ENCODE data around the gene FGR. TPM values are rescaled to one million over a fixed set of nuclear protein-coding genes. Genes with fewer than 3 reads are reported as not detected.

The FGR gene
- polyA plus RNA-seq, 1 of the 3 experiments (the other 2 are of a cell fraction): not detected

- no peaks in the 10 kb centered on the region for H3F3A ChIP-seq (replicated peaks; ENCODE audit: insufficient read depth)
- H3K4me3 ChIP-seq (ENCODE audit: low read depth in 2 of 2, low read length in 1 of 2): no peak overlapping the region
- no peak overlapping the region for H3K9ac ChIP-seq
- no peaks in the 10 kb centered on the region for H3K27me3 ChIP-seq (ENCODE audit: insufficient read depth)
- H3K9me3 ChIP-seq: no peaks in the 10 kb centered on the region
- no peaks in the 10 kb centered on the region for H4K20me1 ChIP-seq (ENCODE audit: insufficient read depth)
- no peaks in the 10 kb centered on the region for H3K79me2 ChIP-seq (ENCODE audit: insufficient read depth)
- no peak for DNase-seq
- ChIA-PET CTCF (interaction anchor here (0.9 to 3.6 kb wide), 5 partner anchors 23 to 31 kb away, joined by 3 to 25 read pairs (median 3); no protein-coding TSS in a partner anchor), POLR2A (no interaction called here)
- no peaks in the 10 kb centered on the region; a peak in 1 of 4 replicates for H3K4me1 ChIP-seq (ENCODE audit: control insufficient read depth in 1 of 2, insufficient read depth in 2 of 2, low read depth in 1 of 2, low read length in 1 of 2)
- H3K4me2 ChIP-seq: no peak overlapping the region
- no peak overlapping the region for H3K27ac ChIP-seq (ENCODE audit: low read depth in 2 of 2, low read length in 1 of 2)
- no peaks in the 10 kb centered on the region for H3K9me2 ChIP-seq
- TF ChIP-seq USF1 (IDR thresholded peaks at IDR 0.05; ENCODE audit: borderline replicate concordance, low read depth) (no peak), SIN3A (IDR thresholded peaks at IDR 0.05; ENCODE audit: borderline replicate concordance, low read depth, low read length) (no peak), FOSL2 (IDR thresholded peaks at IDR 0.05; ENCODE audit: borderline replicate concordance, low read depth) (no peak), JUND (IDR thresholded peaks at IDR 0.05) (no peak), MEF2A (IDR thresholded peaks at IDR 0.05; ENCODE audit: borderline replicate concordance, low read depth) (no peak), CHD2 (IDR thresholded peaks at IDR 0.05; ENCODE audit: low read length, partially characterized antibody) (no peak), GABPA (IDR thresholded peaks at IDR 0.05; ENCODE audit: low read depth) (no peak), GATA2 (CRISPR knock-in tag; IDR thresholded peaks at IDR 0.05) (no peak), EP300 (IDR thresholded peaks at IDR 0.05; ENCODE audit: borderline replicate concordance in 1 of 2, low read depth in 1 of 2, low read length in 1 of 2) (no peak), TAF1 (IDR thresholded peaks at IDR 0.05; ENCODE audit: borderline replicate concordance, low read depth, low read length) (no peak), RFX5 (IDR thresholded peaks at IDR 0.05; ENCODE audit: low read length) (no peak)
- H2AFZ ChIP-seq (ENCODE audit: low read depth): no peak overlapping the region
- 80% methylated on average over 5 of the region's 5 CpGs for WGBS (ENCODE audit: low lambda C conversion rate)
- no peaks in the 10 kb centered on the region for H3K36me3 ChIP-seq (replicated peaks in 1 of 2; ENCODE audit: control insufficient read depth in 1 of 2, insufficient read depth in 2 of 2, low read length in 1 of 2)
Observed at GRCh38 chr1:27638047-27638734, 3.2 kb upstream of the FGR start.

GRCh38 chr1:27635396-27636142 is 584 bp upstream of the FGR start:
- Histone ChIP-seq H3K4me1 (ENCODE audit: control insufficient read depth in 1 of 2, insufficient read depth in 2 of 2, low read depth in 1 of 2, low read length in 1 of 2) (peaks cover 0 to 2% of the 10 kb centered on the region in 2 experiments; a peak in 1 of 4 replicates), H3K9me3 (no peaks in the 10 kb centered on the region), H4K20me1 (ENCODE audit: insufficient read depth) (no peaks in the 10 kb centered on the region), H3K79me2 (ENCODE audit: insufficient read depth) (no peaks in the 10 kb centered on the region), H3K4me3 (ENCODE audit: low read depth in 2 of 2, low read length in 1 of 2) (no peak overlapping the region), H3K27me3 (ENCODE audit: insufficient read depth) (no peaks in the 10 kb centered on the region), H3K4me2 (no peak overlapping the region), H3K27ac (ENCODE audit: low read depth in 2 of 2, low read length in 1 of 2) (no peak overlapping the region), H3K9ac (no peak overlapping the region), H3K9me2 (no peaks in the 10 kb centered on the region), H3K36me3 (replicated peaks in 1 of 2; ENCODE audit: control insufficient read depth in 1 of 2, insufficient read depth in 2 of 2, low read length in 1 of 2) (no peaks in the 10 kb centered on the region), H2AFZ (ENCODE audit: low read depth) (no peak overlapping the region), H3F3A (replicated peaks; ENCODE audit: insufficient read depth) (no peaks in the 10 kb centered on the region)
- 88% methylated on average over 11 of the region's 11 CpGs for WGBS (ENCODE audit: low lambda C conversion rate)
- ChIA-PET POLR2A (no interaction called here), CTCF (interaction anchor here (0.6 to 1.3 kb wide), 2 partner anchors 9 to 279 kb away, joined by 3 to 4 read pairs; no protein-coding TSS in a partner anchor)
- DNase-seq: no peak
- TF ChIP-seq EZH2phosphoT487 (IDR thresholded peaks at IDR 0.05; ENCODE audit: borderline replicate concordance, low read depth) (no peak), USF1 (IDR thresholded peaks at IDR 0.05; ENCODE audit: borderline replicate concordance, low read depth) (no peak), MAX (IDR thresholded peaks at IDR 0.05; ENCODE audit: low read depth) (no peak), PBX3 (IDR thresholded peaks at IDR 0.05) (no peak), NFIC (IDR thresholded peaks at IDR 0.05; ENCODE audit: borderline replicate concordance) (no peak), EP300 (IDR thresholded peaks at IDR 0.05; ENCODE audit: borderline replicate concordance in 1 of 2, low read depth in 1 of 2, low read length in 1 of 2) (no peak), SIN3A (IDR thresholded peaks at IDR 0.05; ENCODE audit: borderline replicate concordance, low read depth, low read length) (no peak), CHD2 (IDR thresholded peaks at IDR 0.05; ENCODE audit: low read length, partially characterized antibody) (no peak), MEF2A (IDR thresholded peaks at IDR 0.05; ENCODE audit: borderline replicate concordance, low read depth) (no peak), FOXJ3 (CRISPR knock-in tag; IDR thresholded peaks at IDR 0.05) (no peak)
